ENCODE results near the gene RCL1. TPM values are rescaled to one million over a fixed set of nuclear protein-coding genes. Genes with fewer than 3 reads are reported as not detected.

Gene RCL1
- polyA plus RNA-seq, 1 donor (not counting 4 experiments of a cell fraction or from before 2014, with no cell fraction given) = 16.6 TPM

DNA sequence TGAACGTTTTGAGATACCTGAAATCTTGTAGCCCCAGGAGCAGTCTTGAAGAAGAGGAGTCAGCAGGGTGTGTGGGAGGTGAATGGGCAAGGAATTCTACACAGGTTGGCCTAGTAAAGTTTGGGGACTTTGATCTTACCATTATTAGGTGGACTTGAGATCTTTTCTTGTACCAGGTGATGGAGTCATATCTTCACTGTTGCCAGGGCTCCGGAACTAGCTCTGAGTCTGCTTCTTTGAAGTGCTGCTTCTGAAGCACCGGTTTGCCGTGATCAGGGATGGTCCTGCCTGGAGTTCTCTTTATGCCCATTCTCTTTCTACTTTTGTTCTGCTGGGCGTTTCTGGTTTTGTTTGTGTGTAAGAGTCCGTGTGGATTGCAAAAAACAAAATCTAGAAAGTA lies 27.4 kb downstream of the RCL1 start:
- Histone ChIP-seq H2AFZ (ENCODE audit: control insufficient read depth, low read length) (no peak overlapping the region), H3K9ac (ENCODE audit: control insufficient read depth, extremely low read depth, insufficient read depth, low read length) (no peak overlapping the region), H3K9me3 (ENCODE audit: control insufficient read depth, low read depth, low read length) (no peaks in the 10 kb centered on the region), H3K79me2 (ENCODE audit: control insufficient read depth, insufficient read depth, low read length) (peaks cover 55% of the 10 kb centered on the region), H3K27me3 (ENCODE audit: control insufficient read depth, extremely low read depth, insufficient read depth, low read length) (no peaks in the 10 kb centered on the region), H3K4me1 (ENCODE audit: control insufficient read depth, extremely low read depth, insufficient read depth, low read length) (no peaks in the 10 kb centered on the region), H4K20me1 (ENCODE audit: control insufficient read depth, extremely low read depth, insufficient read depth, low read length) (peaks cover 4% of the 10 kb centered on the region), H3K36me3 (ENCODE audit: control insufficient read depth in 2 of 2, extremely low read depth in 1 of 2, insufficient read depth in 2 of 2, low read length in 2 of 2) (no peaks in the 10 kb centered on the region), H3K9me1 (ENCODE audit: control insufficient read depth, extremely low read depth, insufficient read depth, low read length) (no peaks in the 10 kb centered on the region), H3K4me3 (ENCODE audit: control insufficient read depth in 2 of 3, extremely low read depth in 1 of 3, insufficient read depth in 2 of 3, low read depth in 1 of 3, low read length in 3 of 3) (no peak overlapping the region), H3K27ac (ENCODE audit: control insufficient read depth, insufficient read depth, low read length) (no peak overlapping the region), H3K4me2 (ENCODE audit: control insufficient read depth, extremely low read depth, insufficient read depth, low read depth, low read length) (no peak overlapping the region)
- DNase-seq (ENCODE audit: low read depth, low spot score) (no peak), FAIRE-seq (no peak)
- TF ChIP-seq, protein P1, sequence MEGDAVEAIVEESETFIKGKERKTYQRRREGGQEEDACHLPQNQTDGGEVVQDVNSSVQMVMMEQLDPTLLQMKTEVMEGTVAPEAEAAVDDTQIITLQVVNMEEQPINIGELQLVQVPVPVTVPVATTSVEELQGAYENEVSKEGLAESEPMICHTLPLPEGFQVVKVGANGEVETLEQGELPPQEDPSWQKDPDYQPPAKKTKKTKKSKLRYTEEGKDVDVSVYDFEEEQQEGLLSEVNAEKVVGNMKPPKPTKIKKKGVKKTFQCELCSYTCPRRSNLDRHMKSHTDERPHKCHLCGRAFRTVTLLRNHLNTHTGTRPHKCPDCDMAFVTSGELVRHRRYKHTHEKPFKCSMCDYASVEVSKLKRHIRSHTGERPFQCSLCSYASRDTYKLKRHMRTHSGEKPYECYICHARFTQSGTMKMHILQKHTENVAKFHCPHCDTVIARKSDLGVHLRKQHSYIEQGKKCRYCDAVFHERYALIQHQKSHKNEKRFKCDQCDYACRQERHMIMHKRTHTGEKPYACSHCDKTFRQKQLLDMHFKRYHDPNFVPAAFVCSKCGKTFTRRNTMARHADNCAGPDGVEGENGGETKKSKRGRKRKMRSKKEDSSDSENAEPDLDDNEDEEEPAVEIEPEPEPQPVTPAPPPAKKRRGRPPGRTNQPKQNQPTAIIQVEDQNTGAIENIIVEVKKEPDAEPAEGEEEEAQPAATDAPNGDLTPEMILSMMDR (optimal IDR thresholded peaks at IDR 0.05 in 1 of 3, IDR thresholded peaks at IDR 0.05 in 1 of 3, conservative IDR thresholded peaks at IDR 0.05 in 1 of 3; ENCODE audit: extremely low read depth in 1 of 3, insufficient read depth in 2 of 3, low read length in 3 of 3) = no peak
- no peak for TF ChIP-seq EZH2 (IDR thresholded peaks at IDR 0.05; ENCODE audit: low read length)
- dilution Hi-C loops (cut with MboI; ENCODE audit: extremely low pct_ligation_motif_present, low sequenced_read_pairs) = no loop called here

DNA sequence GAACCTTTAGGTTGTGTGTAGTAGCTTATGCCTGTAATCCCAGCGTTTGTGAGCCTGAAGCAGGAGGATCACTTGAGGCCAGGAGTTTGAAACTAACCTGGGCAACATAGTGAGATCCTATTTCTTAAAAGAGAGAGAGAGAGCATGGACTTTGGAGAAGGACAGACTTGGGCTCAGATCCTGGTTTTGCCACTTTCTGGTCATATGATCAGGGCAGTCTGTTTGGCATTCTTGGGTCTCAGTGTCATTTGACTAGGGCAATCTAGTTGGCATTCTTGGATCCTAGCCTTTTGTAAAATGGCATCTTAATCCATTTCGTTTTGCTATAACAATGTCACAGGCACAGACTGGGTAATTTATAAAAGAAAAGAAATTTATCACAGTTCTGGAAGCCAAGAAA lies 28.4 kb downstream of the RCL1 start:
- no peak for DNase-seq (ENCODE audit: low read depth, low spot score)
- H4K20me1 ChIP-seq (ENCODE audit: control insufficient read depth, extremely low read depth, insufficient read depth, low read length) = peaks cover 4% of the 10 kb centered on the region

More for the DNA sequence above, 28.4 kb downstream of the RCL1 start:
- dilution Hi-C loops (cut with MboI; ENCODE audit: extremely low pct_ligation_motif_present, low sequenced_read_pairs) = no loop called here
- Histone ChIP-seq H3K4me2 (ENCODE audit: control insufficient read depth, extremely low read depth, insufficient read depth, low read depth, low read length) (no peak overlapping the region), H3K27ac (ENCODE audit: control insufficient read depth, insufficient read depth, low read length) (no peak overlapping the region), H2AFZ (ENCODE audit: control insufficient read depth, low read length) (no peak overlapping the region), H3K79me2 (ENCODE audit: control insufficient read depth, insufficient read depth, low read length) (peaks cover 46% of the 10 kb centered on the region), H3K9me3 (ENCODE audit: control insufficient read depth, low read depth, low read length) (no peaks in the 10 kb centered on the region), H3K4me1 (ENCODE audit: control insufficient read depth, extremely low read depth, insufficient read depth, low read length) (no peaks in the 10 kb centered on the region), H3K4me3 (ENCODE audit: control insufficient read depth in 2 of 3, extremely low read depth in 1 of 3, insufficient read depth in 2 of 3, low read depth in 1 of 3, low read length in 3 of 3) (no peak overlapping the region), H3K27me3 (ENCODE audit: control insufficient read depth, extremely low read depth, insufficient read depth, low read length) (no peaks in the 10 kb centered on the region), H3K9me1 (ENCODE audit: control insufficient read depth, extremely low read depth, insufficient read depth, low read length) (no peaks in the 10 kb centered on the region), H3K9ac (ENCODE audit: control insufficient read depth, extremely low read depth, insufficient read depth, low read length) (no peak overlapping the region), H3K36me3 (ENCODE audit: control insufficient read depth in 2 of 2, extremely low read depth in 1 of 2, insufficient read depth in 2 of 2, low read length in 2 of 2) (no peaks in the 10 kb centered on the region)
- TF ChIP-seq EZH2 (IDR thresholded peaks at IDR 0.05; ENCODE audit: low read length) = no peak
- TF ChIP-seq, protein P1 (optimal IDR thresholded peaks at IDR 0.05 in 1 of 3, IDR thresholded peaks at IDR 0.05 in 1 of 3, conservative IDR thresholded peaks at IDR 0.05 in 1 of 3; ENCODE audit: extremely low read depth in 1 of 3, insufficient read depth in 2 of 3, low read length in 3 of 3) = no peak
- no peak for FAIRE-seq
